Stimulated activated CD8-positive, alpha-beta memory T cell treated with anti-CD3 and anti-CD28 coated beads, Interleukin-7, amount 100 ng/mL, for 24 hours (primary cell): ENCODE measurements around the gene BICRA.
"Not testable (repeated sequence)": the region's sequence is repeated elsewhere in the genome, so short reads cannot be mapped to it uniquely, and the experiment has no call there.

Experiments used
- DNase-seq: peaks from one replicate; pipeline ENCODE4 v3.0.0-alpha.2; 2020; ENCODE audit warnings: low read depth

BICRA gene

GRCh38 chr19:47663435-47663910, 54.5 kb downstream of the BICRA start:
- no peak for DNase-seq

GRCh38 chr19:47663911-47664771, 55.2 kb downstream of the BICRA start:
- DNase-seq: no peak

- DNase-seq: not testable (repeated sequence)
Observed at GRCh38 chr19:47668556-47668955, 59.6 kb downstream of the BICRA start.

DNA sequence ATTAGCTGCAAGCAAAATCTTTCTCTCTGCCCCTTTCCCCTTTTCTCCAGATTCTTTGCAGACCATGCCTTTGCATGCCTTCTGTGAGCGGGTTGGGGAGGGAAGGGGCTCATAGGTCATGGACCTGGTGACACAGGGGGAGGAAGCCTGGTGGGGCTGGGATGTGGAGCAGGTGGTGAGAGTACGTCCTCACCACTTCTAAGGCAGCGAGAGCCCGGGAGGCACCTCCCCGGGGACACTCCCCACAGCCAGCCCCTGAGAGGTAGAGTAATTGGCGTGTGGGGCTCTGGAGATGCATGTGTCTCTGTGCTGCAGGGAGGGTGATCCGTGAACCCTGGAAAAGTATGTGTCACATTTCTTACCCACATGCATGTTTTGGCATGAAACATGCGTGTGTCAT, 61.8 kb downstream of the BICRA start:
- no peak for DNase-seq

DNA sequence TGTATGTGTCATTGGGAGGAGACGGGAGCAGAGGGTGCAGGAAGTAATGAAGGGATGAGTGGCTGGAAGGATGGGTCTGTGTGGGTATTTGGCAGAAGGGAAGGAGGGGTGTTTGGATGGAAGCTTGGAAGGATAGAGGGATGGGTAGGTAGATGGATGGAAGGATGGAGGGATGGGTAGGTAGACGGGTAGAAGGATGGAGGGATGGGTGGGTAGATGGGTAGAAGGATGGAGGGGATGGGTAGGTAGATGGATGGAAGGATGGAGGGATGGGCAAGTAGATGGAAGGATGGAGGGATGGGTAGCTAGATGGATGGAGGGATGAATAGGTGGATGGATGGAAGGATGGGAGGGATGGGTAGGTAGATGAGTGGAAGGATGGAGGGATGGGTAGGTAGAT, 62.6 kb downstream of the BICRA start:
- no peak for DNase-seq

DNA sequence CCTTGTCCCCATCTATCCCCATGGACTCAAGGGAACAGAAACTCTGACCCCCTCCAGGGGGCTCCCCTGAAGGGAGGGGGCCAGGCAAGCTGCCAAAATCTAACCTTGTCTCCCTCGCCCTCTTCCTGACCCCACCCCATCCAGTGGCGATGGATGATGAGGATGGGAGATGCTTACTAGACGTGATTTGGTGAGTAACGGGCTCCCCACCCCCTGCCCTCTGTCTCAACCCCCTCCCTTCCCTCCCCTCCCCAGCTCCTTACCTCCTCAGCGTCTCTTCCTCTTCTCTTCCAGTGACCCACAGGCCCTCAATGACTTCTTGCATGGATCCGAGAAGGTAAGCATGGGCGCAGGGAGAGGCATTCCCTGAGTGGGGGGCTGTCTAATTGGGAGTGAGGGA, 64.5 kb downstream of the BICRA start:
- DNase-seq: no peak

DNA sequence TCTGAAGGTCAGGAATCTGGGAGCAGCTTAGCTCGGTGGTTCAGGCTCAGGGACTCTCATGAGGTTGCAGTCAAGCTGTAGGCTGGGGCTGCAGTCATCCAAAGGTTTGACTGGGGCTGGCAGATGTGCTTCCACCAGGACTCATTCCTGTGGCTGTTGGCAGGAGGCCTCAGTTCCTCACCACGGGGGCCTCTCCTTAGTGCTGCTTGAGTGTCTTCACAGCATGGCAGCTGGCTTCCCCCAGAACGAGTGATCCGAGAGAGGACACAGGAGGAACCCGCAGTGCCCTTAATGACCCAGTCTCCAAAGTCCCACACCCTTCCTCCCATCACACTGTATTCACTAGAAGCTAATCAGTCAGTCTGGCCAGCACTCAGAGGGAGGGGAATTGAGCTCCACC, 65.6 kb downstream of the BICRA start:
- no peak for DNase-seq

GRCh38 chr19:47675271-47675670, 66.3 kb downstream of the BICRA start:
- no peak for DNase-seq

DNA sequence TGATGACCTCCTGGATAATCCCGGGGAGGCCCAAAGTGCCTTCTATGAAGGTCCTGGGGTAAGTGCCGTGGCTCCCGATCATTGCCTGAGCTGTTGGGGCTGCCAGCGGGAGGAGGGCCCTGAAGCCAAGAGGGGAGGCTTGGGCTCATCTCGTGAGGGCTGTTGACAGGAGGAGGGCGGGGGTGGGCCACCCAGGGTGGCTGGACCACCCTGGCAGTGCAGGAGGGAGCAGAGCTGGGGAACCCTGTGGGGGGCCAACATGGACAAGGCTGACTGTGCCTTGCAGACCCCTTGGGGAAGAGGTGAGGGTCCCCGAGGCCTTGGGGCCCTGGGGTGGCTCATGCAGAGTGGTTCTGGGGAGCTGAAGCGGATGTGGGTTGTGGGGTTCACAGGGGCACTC, 66.9 kb downstream of the BICRA start:
- DNase-seq: no peak

DNA sequence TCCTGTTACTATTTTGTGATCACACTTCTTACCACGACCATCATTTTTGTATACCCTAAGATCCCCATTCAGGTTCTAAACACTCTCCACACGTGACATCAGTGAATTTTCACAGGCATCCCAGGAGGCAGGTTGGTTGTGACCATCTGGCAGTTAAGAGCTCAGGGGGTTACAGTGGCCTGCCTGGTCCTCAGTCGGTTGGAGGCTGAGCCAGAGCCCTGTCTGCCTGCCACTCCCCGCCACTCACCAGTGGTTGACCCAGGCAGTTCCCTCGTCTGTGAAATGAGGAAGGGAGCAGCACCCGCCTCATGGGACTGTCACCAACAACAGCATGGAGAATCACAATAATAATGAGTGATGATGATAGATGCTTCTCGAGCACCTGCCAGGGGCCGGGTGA, 67.9 kb downstream of the BICRA start:
- DNase-seq: no peak

DNA sequence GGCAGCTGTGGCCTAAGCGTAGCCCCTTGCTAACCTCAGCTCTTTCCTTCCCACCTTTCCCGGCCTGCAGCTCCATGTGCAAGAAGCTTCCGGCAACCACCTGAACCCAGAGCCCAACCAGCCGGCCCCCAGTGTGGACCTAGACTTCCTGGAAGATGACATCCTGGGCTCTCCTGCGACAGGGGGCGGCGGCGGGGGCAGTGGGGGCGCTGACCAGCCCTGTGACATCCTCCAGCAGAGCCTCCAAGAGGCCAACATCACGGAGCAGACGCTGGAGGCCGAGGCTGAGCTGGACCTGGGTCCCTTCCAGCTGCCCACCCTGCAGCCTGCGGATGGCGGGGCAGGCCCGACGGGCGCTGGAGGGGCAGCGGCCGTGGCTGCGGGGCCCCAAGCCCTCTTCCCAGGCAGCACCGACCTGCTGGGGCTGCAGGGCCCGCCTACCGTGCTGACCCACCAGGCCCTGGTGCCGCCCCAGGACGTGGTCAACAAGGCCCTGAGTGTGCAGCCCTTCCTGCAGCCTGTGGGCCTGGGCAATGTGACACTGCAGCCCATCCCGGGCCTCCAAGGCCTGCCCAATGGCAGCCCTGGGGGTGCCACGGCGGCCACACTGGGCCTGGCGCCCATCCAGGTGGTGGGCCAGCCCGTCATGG, 70.4 kb downstream of the BICRA start:
- DNase-seq: no peak

DNA sequence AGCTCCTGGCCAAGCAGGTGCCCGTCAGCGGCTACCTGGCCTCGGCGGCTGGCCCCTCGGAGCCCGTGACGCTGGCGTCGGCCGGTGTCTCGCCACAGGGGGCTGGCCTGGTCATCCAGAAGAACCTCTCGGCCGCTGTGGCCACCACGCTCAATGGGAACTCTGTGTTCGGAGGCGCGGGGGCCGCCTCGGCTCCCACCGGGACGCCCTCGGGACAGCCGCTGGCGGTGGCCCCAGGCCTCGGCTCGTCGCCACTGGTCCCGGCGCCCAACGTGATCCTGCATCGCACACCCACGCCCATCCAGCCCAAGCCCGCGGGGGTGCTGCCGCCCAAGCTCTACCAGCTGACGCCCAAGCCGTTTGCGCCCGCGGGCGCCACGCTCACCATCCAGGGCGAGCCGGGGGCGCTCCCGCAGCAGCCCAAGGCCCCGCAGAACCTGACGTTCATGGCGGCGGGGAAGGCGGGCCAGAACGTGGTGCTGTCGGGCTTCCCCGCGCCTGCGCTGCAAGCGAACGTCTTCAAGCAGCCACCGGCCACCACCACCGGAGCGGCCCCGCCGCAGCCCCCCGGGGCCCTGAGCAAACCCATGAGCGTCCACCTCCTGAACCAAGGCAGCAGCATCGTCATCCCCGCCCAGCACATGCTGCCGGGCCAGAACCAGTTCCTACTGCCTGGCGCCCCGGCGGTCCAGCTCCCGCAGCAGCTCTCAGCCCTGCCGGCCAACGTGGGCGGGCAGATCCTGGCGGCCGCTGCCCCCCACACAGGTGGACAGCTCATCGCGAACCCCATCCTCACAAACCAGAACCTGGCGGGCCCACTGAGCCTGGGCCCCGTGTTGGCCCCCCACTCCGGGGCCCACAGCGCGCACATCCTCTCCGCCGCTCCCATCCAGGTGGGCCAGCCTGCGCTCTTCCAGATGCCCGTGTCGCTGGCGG, 71.3 kb downstream of the BICRA start:
- no peak for DNase-seq

GRCh38 chr19:47680858-47681332, 72.0 kb downstream of the BICRA start:
- no peak for DNase-seq

- no peak for DNase-seq
Observed at GRCh38 chr19:47681388-47681787, 72.5 kb downstream of the BICRA start.

DNA sequence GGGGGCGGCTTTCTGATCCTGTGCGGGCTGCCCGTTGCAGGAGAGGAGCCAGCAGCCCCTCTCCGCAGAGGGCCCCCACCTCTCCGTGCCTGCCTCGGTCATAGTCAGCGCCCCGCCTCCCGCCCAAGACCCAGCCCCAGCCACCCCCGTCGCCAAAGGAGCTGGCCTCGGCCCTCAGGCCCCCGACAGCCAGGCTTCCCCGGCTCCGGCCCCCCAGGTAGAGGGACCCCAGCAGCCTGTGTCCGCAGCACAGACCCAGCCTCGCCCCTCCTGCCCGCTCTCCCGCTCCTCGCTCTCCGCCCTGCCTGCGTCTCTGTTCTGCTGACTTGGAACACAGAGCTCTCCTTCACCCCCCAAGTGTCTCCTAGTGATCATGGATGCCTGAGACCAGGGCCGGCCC, 73.0 kb downstream of the BICRA start:
- DNase-seq: no peak

GRCh38 chr19:47682939-47683338, 74.0 kb downstream of the BICRA start:
- no peak for DNase-seq

DNA sequence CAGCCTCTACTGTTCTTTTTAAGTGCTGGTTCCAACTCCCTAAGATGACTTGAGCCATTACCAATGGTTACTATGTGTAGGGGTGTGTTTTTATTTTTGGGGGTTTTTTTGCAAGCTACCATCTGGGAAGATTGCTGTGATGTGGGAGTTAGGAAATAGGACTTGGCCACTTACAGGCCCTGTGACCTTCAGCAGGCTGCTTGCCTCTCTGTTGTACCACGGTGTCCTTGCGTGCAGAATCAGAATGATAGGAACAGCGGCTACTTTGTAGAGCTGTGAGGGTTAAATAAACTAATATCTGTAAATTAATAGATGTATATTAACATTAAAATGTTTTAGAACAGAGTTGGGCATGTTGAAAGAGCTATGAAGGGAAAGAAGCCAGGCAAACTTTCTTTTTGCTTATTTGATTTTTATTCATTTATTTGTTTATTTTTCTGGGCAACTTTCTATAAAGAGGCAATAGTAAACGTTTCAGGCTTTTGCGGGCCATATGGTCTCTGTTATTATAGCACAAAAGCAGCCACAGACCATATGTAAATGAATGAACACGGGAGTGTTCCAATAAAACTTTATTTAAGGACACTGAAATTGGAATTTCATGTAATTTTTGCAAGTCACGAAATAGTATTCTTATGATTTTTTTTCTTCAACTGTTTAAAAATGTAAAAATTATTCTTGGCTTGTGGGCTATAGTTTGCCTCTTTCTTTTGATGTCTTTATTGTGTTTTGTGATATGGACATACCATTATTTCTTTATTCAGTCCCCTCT, 77.9 kb downstream of the BICRA start:
- DNase-seq: no peak

GRCh38 chr19:47687906-47688305, 79.0 kb downstream of the BICRA start:
- DNase-seq: no peak

GRCh38 chr19:47691090-47691489, 82.2 kb downstream of the BICRA start:
- DNase-seq: no peak

GRCh38 chr19:47691782-47692181, 82.8 kb downstream of the BICRA start:
- no peak for DNase-seq

DNA sequence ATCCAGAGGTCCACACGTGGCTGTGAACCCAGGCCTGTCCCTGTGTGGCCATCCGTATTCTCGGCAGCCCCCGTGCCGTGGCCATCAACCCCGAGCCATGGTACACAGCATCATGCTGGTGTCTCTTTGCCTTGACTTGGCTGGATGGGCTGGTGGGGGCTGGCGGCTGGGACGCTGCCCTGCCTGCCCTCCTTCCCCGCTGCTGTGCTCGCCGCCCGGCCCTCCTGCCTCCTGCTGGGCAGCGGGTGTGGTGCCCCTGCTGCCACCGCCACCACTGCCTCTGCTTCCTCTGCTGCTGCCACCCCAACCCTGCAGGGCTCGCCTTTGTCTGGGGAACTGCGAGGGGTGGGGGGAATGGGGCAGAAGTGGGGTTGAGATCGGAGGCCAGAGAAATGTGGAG, 84.6 kb downstream of the BICRA start:
- no peak for DNase-seq

DNA sequence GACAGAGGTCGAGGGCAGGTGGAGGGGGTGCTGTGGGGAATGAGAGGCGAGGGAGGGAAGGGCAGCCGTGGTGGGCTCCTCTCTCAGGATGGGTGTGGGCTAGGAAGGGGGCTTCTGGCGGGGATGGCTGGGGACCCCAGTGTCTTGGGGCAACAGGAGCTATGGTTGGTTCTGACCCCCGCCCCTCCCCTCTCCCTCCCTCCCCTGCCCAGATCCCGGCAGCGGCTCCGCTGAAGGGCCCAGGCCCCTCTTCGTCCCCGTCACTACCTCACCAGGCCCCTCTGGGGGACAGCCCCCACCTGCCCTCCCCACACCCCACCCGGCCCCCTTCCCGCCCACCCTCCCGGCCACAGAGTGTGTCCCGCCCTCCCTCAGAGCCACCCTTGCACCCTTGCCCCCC, 85.0 kb downstream of the BICRA start:
- DNase-seq: no peak
